Tibial nerve (tissue), 4 donors: ENCODE results near the gene UNC80.

Experiments
- CTCF ChIP-seq, 5 experiments: fragments of 200-600 bp in 3 of 5; fragments of 450-650 bp in 2 of 5; sonication (generic) in 3 of 5; IDR thresholded peaks; one replicate each; pipeline ENCODE4 v1.5.1; 2016 to 2019; ENCODE audit warnings: antibody characterized with exemption in 5 of 5, mild to moderate bottlenecking in 3 of 5, moderate library complexity in 2 of 5
- EP300 ChIP-seq, 2 donors: sonication (generic); formaldehyde crosslinking; IDR thresholded peaks; one replicate each; pipeline ENCODE4 v1.6.1; 2017; ENCODE audit warnings: antibody characterized with exemption in 2 of 2, mild to moderate bottlenecking in 1 of 2
- POLR2A ChIP-seq, 2 donors: fragments of 450-650 bp; IDR thresholded peaks; one replicate each; pipeline ENCODE4 v1.6.1; 2017; ENCODE audit warnings: antibody characterized with exemption in 2 of 2, mild to moderate bottlenecking in 2 of 2, moderate library complexity in 2 of 2

- TF ChIP-seq CTCF (IDR thresholded peaks at IDR 0.05) = no peak
- TF ChIP-seq EP300 (IDR thresholded peaks at IDR 0.05) = no peak
- TF ChIP-seq POLR2A (IDR thresholded peaks at IDR 0.05) = no peak
These were observed 214.2 kb downstream of the UNC80 start for GRCh38 chr2:209985874-209986273.
